WTC11 (cell line): ENCODE results near the gene KLK12. TPM values are rescaled to one million over a fixed set of nuclear protein-coding genes. Genes with fewer than 3 reads are reported as not detected.

Source experiments
- ATAC-seq: fragments of 200-7000 bp; cut with Tn5 transposase; 2 replicates; pipeline ENCODE4 v1.10.0; 2021; ENCODE audit warnings: mild to moderate bottlenecking, moderate library complexity
- CTCF ChIA-PET: fragments of 300-600 bp; sonication (Branson Sonifier 250); formaldehyde crosslinking; loops from one replicate; lab custom pipeline; 2021; ENCODE audit warnings: antibody characterized with exemption; lab: Charles Lee
- POLR2A ChIA-PET: fragments of 350-600 bp; sonication (Branson Sonifier 250); formaldehyde crosslinking; loops from one replicate; lab custom pipeline; 2021; ENCODE audit warnings: antibody characterized with exemption; lab: Charles Lee
- DNase-seq: peaks from one replicate; pipeline ENCODE4 v3.0.0; 2021; ENCODE audit warnings: low spot score
- H3K27ac Mint-ChIP-seq: 2 replicates; pipeline ENCODE4 v1.8.0; 2021; ENCODE audit warnings: mixed read lengths
- H3K27me3 Mint-ChIP-seq: 2 replicates; pipeline ENCODE4 v1.8.0; 2021; ENCODE audit warnings: low read depth, mild to moderate bottlenecking, moderate library complexity, mixed read lengths
- H3K36me3 Mint-ChIP-seq: 2 replicates; pipeline ENCODE4 v1.8.0; 2021; ENCODE audit warnings: mixed read lengths
- H3K4me1 Mint-ChIP-seq: 2 replicates; pipeline ENCODE4 v1.8.0; 2022; ENCODE audit warnings: mixed read lengths
- H3K4me3 Mint-ChIP-seq: 2 replicates; pipeline ENCODE4 v1.8.0; 2021; ENCODE audit warnings: mild to moderate bottlenecking, moderate library complexity, mixed read lengths
- H3K9me3 Mint-ChIP-seq: 2 replicates; pipeline ENCODE4 v1.8.0; 2021; ENCODE audit warnings: mixed read lengths
- AR ChIP-seq: fragments of 250-450 bp; sonication (Bioruptor Pico); IDR thresholded peaks from 2 replicates; pipeline ENCODE4 v1.9.0; 2021; ENCODE audit warnings: mild to moderate bottlenecking
- CREB1 ChIP-seq: sonication (generic); formaldehyde crosslinking; IDR thresholded peaks from 2 replicates; pipeline ENCODE4 v1.8.0; 2023; ENCODE audit warnings: mild to moderate bottlenecking, missing genetic modification reagents
- E2F1 ChIP-seq: sonication (generic); formaldehyde crosslinking; IDR thresholded peaks from 2 replicates; pipeline ENCODE4 v1.8.0; 2022; ENCODE audit warnings: mild to moderate bottlenecking, missing genetic modification reagents
- E2F5 ChIP-seq: sonication (generic); formaldehyde crosslinking; IDR thresholded peaks from 2 replicates; pipeline ENCODE4 v1.8.1; 2022; ENCODE audit warnings: mild to moderate bottlenecking, moderate library complexity, missing genetic modification reagents
- MYBL2 ChIP-seq: sonication (generic); formaldehyde crosslinking; IDR thresholded peaks from 2 replicates; pipeline ENCODE4 v1.8.1; 2023; ENCODE audit warnings: mild to moderate bottlenecking, moderate library complexity, missing genetic modification reagents
- PRDM15 ChIP-seq: sonication (generic); formaldehyde crosslinking; IDR thresholded peaks from 2 replicates; pipeline ENCODE4 v1.8.0; 2022; ENCODE audit warnings: missing genetic modification reagents
- RORB ChIP-seq: fragments of 250-450 bp; sonication (Bioruptor Pico); IDR thresholded peaks from 2 replicates; pipeline ENCODE4 v1.9.0; 2021; ENCODE audit warnings: mild to moderate bottlenecking
- TCF7 ChIP-seq: sonication (generic); formaldehyde crosslinking; IDR thresholded peaks from 2 replicates; pipeline ENCODE4 v1.8.0; 2022; ENCODE audit warnings: mild to moderate bottlenecking, low read depth, missing genetic modification reagents, moderate library complexity
- TP53 ChIP-seq: sonication (generic); formaldehyde crosslinking; IDR thresholded peaks from 2 replicates; pipeline ENCODE4 v1.8.1; 2023; ENCODE audit warnings: mild to moderate bottlenecking, missing genetic modification reagents
- ZMAT4 ChIP-seq: fragments of 250-450 bp; sonication (Bioruptor Pico); IDR thresholded peaks from 2 replicates; pipeline ENCODE4 v1.9.0; 2021; ENCODE audit warnings: mild to moderate bottlenecking
- ZNF232 ChIP-seq: sonication (generic); formaldehyde crosslinking; IDR thresholded peaks from 2 replicates; pipeline ENCODE4 v1.8.0; 2022; ENCODE audit warnings: mild to moderate bottlenecking, missing genetic modification reagents
- ZNF281 ChIP-seq: sonication (generic); formaldehyde crosslinking; IDR thresholded peaks from 2 replicates; pipeline ENCODE4 v1.8.0; 2023; ENCODE audit warnings: mild to moderate bottlenecking, missing genetic modification reagents
- ZNF532 ChIP-seq: fragments of 250-450 bp; sonication (Bioruptor Pico); IDR thresholded peaks from 2 replicates; pipeline ENCODE4 v1.9.0; 2021; ENCODE audit warnings: mild to moderate bottlenecking, borderline replicate concordance
- total RNA-seq: library from RNA; stranded (reverse); gene quantifications from 3 replicates; pipeline ENCODE4 v1.2.3, GENCODE V29; 2021

The KLK12 gene
- total RNA-seq, 1 experiment from 2014 or later: not detected

GRCh38 chr19:51078104-51078503 lies 43.3 kb upstream of the KLK12 start (continued):
- TF ChIP-seq PRDM15 (CRISPR knock-in tag) (no peak), ZNF532 (CRISPR knock-in tag) (no peak), RORB (CRISPR knock-in tag) (no peak)

- peaks cover 10% of the 10 kb centered on the region; the same call in 1 of the 2 replicates for H3K27me3 Mint-ChIP-seq
- peaks cover 13% of the 10 kb centered on the region for H3K4me1 Mint-ChIP-seq
- ATAC-seq (peak; percentile 34), DNase-seq (no peak)
- H3K9me3 Mint-ChIP-seq: peaks cover 17% of the 10 kb centered on the region
- ChIA-PET CTCF (interaction anchor here (1.2 to 1.9 kb wide), 4 partner anchors 18 to 154 kb away, joined by 3 to 13 read pairs (median 4); no protein-coding TSS in a partner anchor), POLR2A (no interaction called here)
- H3K36me3 Mint-ChIP-seq: peaks cover 10% of the 10 kb centered on the region
- peak overlapping the region; percentile 26; the same call in 1 of the 2 replicates for H3K27ac Mint-ChIP-seq
- H3K4me3 Mint-ChIP-seq: no peak overlapping the region
- no peak for TF ChIP-seq AR (CRISPR knock-in tag)
- TF ChIP-seq ZNF532 (CRISPR knock-in tag): no peak
- TF ChIP-seq TP53 (CRISPR knock-in tag): no peak
- TF ChIP-seq CREB1 (CRISPR knock-in tag): no peak
- TF ChIP-seq ZMAT4 (CRISPR knock-in tag): no peak
- TF ChIP-seq TCF7 (CRISPR knock-in tag): no peak
- TF ChIP-seq E2F5 (CRISPR knock-in tag): no peak
- TF ChIP-seq MYBL2 (CRISPR knock-in tag): no peak
- no peak for TF ChIP-seq ZNF232 (CRISPR knock-in tag)
- TF ChIP-seq ZNF281 (CRISPR knock-in tag): no peak
- TF ChIP-seq E2F1 (CRISPR knock-in tag): no peak
Measured at GRCh38 chr19:51076631-51077213, 41.9 kb upstream of the KLK12 start.
